ENCODE results near the gene ARID1A.
A peak's percentile ranks its signal among the peaks of the same experiment; 100 is the strongest.

Gene ARID1A

DNA sequence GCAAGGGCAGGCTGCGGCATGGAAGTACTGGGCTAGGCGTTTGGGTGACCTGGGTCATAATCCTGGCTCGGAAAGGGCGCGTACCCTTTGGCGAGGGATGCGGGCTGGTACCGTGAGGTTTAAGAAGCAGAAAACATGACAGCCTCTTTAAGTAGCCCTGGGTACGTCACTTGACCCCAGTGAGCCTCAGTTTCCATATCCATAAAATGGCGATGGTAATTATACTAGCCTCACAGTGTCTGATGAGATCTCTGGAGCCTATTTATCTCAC lies 92.6 kb downstream of the ARID1A start:
- peaks cover 5 to 52% (median 36%) of the 10 kb centered on the region in 4 donors for H3K4me1 ChIP-seq
- H3K9me3 ChIP-seq: no peaks in the 10 kb centered on the region
- H3K27ac ChIP-seq: peak overlapping the region; percentile 98 to 100
- H3K4me3 ChIP-seq: peak overlapping the region; percentile 60 to 74
- peak in 1 of 2 donors; percentile 45 for DNase-seq
- H3K36me3 ChIP-seq: peaks cover 0 to 7% (median 0%) of the 10 kb centered on the region in 3 donors
- H3K27me3 ChIP-seq: no peaks in the 10 kb centered on the region
- intact Hi-C loops (cut with DNase I; ENCODE audit: low total_unique reads): loop anchor here (2.0 kb wide), 2 partner anchors 92 to 288 kb away; partner anchors contain the start of gene ARID1A
- TF ChIP-seq, protein P1, sequence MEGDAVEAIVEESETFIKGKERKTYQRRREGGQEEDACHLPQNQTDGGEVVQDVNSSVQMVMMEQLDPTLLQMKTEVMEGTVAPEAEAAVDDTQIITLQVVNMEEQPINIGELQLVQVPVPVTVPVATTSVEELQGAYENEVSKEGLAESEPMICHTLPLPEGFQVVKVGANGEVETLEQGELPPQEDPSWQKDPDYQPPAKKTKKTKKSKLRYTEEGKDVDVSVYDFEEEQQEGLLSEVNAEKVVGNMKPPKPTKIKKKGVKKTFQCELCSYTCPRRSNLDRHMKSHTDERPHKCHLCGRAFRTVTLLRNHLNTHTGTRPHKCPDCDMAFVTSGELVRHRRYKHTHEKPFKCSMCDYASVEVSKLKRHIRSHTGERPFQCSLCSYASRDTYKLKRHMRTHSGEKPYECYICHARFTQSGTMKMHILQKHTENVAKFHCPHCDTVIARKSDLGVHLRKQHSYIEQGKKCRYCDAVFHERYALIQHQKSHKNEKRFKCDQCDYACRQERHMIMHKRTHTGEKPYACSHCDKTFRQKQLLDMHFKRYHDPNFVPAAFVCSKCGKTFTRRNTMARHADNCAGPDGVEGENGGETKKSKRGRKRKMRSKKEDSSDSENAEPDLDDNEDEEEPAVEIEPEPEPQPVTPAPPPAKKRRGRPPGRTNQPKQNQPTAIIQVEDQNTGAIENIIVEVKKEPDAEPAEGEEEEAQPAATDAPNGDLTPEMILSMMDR (IDR thresholded peaks at IDR 0.05): no peak

DNA sequence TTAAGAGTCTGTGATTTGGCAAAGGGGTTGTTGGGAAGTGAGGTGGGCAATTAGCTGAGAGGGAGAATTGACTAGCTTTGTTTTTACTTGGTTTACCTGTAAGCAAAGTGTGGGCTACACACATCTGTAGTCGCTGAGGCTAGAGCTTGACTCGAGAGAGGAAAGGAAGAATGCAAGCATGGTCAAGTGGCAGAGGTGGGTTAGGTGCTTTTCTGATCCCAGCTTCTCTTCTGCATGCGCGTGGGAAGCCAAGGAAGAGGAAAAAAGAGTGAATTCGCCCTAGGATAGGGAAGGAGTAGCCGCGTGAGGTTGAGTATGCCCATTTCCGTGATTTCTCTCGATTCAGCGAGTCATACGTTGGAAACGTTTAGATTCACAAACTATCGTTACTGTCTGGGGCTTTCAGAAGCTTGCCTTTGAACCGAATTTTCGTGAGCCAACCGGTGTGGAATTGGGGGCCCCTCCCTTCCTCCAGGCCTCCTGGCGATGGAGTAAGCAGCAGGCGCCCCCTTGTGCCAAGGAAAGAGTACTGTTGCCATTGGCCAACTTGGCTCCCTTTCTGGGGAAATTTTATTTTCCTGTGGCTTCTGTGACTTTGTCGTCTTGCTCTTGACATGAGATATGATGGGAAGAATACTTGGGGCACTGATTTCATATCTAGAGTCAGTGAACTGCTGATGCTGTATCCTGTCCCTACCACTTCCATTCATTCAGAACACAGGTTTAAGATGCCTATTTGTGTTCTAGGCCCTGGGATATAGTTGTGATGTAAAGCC lies 93.2 kb downstream of the ARID1A start:
- H3K36me3 ChIP-seq: peaks cover under 1 to 12% (median 1%) of the 10 kb centered on the region in 3 donors
- peak overlapping the region; percentile 60 to 74 for H3K4me3 ChIP-seq
- H3K4me1 ChIP-seq: peaks cover 5 to 46% (median 30%) of the 10 kb centered on the region in 4 donors
- DNase-seq: peak; percentile 86 to 93
- intact Hi-C loops (cut with DNase I; ENCODE audit: low total_unique reads): loop anchor here (1.0 to 2.0 kb wide), 3 partner anchors 92 to 288 kb away; partner anchors contain the start of gene ARID1A
- H3K27me3 ChIP-seq: no peaks in the 10 kb centered on the region
- peak overlapping the region; percentile 98 to 100 for H3K27ac ChIP-seq
- H3K9me3 ChIP-seq: no peaks in the 10 kb centered on the region
- TF ChIP-seq, protein P1 (IDR thresholded peaks at IDR 0.05): peak; percentile 96 to 98

DNA sequence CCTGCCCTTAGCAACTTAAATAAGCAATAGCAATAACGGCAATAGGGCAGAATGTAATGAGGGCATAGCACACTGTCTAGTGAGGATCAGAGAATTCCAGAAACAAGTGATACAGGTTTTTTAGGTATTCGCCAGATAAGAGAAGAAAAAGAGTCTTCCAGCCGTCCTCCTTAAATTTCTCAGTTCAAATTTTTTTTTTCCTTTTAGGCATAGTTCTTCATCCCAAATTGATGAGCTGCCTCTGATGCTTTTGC lies 93.7 kb downstream of the ARID1A start:
- peaks cover 5 to 41% (median 26%) of the 10 kb centered on the region in 4 donors for H3K4me1 ChIP-seq
- no peaks in the 10 kb centered on the region for H3K9me3 ChIP-seq
- peaks cover 6 to 18% (median 6%) of the 10 kb centered on the region in 3 donors for H3K36me3 ChIP-seq
- intact Hi-C loops (cut with DNase I; ENCODE audit: low total_unique reads): loop anchor here (1.0 to 2.0 kb wide), 3 partner anchors 93 to 289 kb away; partner anchors contain the start of gene ARID1A
- H3K4me3 ChIP-seq: no peak overlapping the region
- H3K27ac ChIP-seq: peak overlapping the region in 1 of 2 donors; percentile 98
- TF ChIP-seq, protein P1 (IDR thresholded peaks at IDR 0.05): no peak
- DNase-seq: no peak
- H3K27me3 ChIP-seq: no peaks in the 10 kb centered on the region

DNA sequence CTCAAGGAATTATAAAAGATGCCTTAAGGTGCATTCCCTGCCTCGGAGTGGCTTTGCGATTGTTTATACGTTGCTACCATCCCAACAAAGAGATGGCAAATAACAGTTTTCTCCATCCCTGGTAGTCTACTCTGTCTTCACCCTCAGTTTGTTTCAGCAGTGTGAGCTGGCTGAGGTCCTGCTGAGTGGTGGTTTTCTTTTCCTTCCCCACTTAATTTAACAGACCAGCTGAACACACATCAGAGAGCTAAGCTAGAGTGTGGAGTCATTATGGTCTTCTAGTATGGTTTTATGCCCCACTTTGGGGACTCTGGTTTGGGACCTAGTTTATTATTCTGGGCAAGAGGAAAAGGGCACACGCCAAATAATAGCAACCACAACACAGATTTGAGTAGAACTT lies 94.1 kb downstream of the ARID1A start:
- Histone ChIP-seq H3K9me3 (no peaks in the 10 kb centered on the region), H3K4me1 (peaks cover 5 to 37% (median 24%) of the 10 kb centered on the region in 4 donors)
- intact Hi-C loops (cut with DNase I; ENCODE audit: low total_unique reads): loop anchor here (1.0 to 5.0 kb wide), 4 partner anchors 93 to 289 kb away; partner anchors contain the start of gene ARID1A

DNA sequence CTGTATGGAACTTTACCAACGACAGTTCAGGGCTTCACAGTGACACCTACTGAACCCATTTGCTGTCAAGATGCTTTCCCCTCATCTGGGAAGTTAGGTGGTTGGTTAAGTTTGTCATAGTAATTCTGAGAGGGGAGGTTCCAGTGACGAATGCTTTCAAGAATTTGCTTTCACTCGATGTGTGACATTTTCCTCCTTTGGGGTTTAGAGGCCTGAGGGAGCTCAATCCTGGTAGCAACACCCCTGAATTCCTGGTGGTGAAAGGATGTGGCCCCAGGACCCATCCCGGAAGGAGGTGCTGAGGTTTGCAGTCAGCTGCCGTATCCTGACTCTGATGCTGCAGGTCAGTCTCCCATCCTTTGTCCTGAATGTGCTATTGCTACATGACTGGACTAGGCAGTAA lies 94.7 kb downstream of the ARID1A start:
- intact Hi-C loops (cut with DNase I; ENCODE audit: low total_unique reads): loop anchor here (5.0 kb wide), 1 partner anchor 113 kb away; no protein-coding TSS in a partner anchor
- H3K4me1 ChIP-seq: peaks cover 5 to 31% (median 21%) of the 10 kb centered on the region in 4 donors
- H3K9me3 ChIP-seq: no peaks in the 10 kb centered on the region
- TF ChIP-seq, protein P1 (IDR thresholded peaks at IDR 0.05): no peak
- no peak for DNase-seq
- no peaks in the 10 kb centered on the region for H3K27me3 ChIP-seq
- peaks cover 13 to 27% (median 14%) of the 10 kb centered on the region in 3 donors for H3K36me3 ChIP-seq
- H3K27ac ChIP-seq: no peak overlapping the region
- H3K4me3 ChIP-seq: no peak overlapping the region

More for the DNA sequence above, 94.1 kb downstream of the ARID1A start:
- peaks cover 10 to 21% (median 10%) of the 10 kb centered on the region in 3 donors for H3K36me3 ChIP-seq
- no peaks in the 10 kb centered on the region for H3K27me3 ChIP-seq
- no peak overlapping the region for H3K4me3 ChIP-seq
- DNase-seq: no peak
- TF ChIP-seq, protein P1 (IDR thresholded peaks at IDR 0.05): no peak
- H3K27ac ChIP-seq: no peak overlapping the region
